GM12864 (cell line): ENCODE data around the gene LIPE.
"Not testable (repeated sequence)": the region's sequence is repeated elsewhere in the genome, so short reads cannot be mapped to it uniquely, and the experiment has no call there.

Experiments
- DNase-seq: peaks from one replicate; pipeline ENCODE4 v3.0.0-alpha.2; 2011; ENCODE audit warnings: low read depth
- H3K4me3 ChIP-seq: 2 replicates; pipeline ENCODE4 v1.5.1; 2011; ENCODE audit warnings: mild to moderate bottlenecking, low read depth, low read length, control low read depth
- TF ChIP-seq, protein P1 (sequence below): IDR thresholded peaks from 2 replicates; pipeline ENCODE4 v1.5.1; 2011; ENCODE audit warnings: low read depth, mild to moderate bottlenecking, moderate library complexity, low read length, control low read depth, inconsistent platforms; ENCODE audit errors: missing control alignments

The LIPE gene

DNA sequence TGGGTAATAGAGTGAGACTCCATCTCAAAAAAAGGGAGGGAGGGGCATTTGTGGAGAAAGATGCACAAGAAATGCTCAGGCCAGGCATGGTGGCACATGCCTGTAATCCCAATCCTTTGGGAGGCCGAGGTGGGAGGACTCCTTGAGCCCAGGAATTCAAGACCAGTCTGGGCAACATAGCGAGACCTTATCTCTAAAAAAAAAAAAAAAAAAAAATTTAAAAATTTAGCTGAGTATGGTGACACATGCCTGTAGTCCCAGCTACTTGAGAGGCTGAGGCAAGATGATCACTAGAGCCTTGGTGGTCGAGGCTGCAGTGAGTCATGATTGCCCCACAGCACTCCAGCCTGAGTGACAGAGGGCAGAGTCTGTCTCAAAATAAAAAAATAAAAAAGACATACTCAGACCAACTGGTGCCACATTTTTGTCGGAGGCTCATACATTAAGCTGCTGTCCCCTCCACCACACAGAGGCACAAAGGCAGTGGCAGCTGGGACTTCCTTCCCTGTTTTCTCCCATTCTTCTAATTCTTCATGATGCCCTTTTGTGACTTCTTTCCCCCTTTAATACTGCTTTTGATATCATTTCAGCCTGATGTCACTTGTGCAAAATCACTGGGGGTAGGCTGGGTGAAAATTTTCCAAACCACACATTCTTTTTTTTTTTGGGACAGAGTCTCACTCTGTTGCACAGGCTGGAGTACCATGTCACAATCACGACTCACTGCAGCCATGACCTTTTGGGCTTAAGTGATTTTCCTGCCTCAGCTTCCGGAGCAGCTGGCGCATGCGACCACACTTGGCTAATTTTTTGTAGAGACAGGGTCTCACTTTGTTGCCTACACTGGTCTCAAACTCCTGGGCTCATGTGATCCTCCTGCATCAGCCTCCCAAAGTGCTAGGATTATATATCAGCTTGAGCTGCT is 42.4 kb upstream of the LIPE start:
- no peak for DNase-seq
- H3K4me3 ChIP-seq: no peak overlapping the region
- TF ChIP-seq, protein P1, sequence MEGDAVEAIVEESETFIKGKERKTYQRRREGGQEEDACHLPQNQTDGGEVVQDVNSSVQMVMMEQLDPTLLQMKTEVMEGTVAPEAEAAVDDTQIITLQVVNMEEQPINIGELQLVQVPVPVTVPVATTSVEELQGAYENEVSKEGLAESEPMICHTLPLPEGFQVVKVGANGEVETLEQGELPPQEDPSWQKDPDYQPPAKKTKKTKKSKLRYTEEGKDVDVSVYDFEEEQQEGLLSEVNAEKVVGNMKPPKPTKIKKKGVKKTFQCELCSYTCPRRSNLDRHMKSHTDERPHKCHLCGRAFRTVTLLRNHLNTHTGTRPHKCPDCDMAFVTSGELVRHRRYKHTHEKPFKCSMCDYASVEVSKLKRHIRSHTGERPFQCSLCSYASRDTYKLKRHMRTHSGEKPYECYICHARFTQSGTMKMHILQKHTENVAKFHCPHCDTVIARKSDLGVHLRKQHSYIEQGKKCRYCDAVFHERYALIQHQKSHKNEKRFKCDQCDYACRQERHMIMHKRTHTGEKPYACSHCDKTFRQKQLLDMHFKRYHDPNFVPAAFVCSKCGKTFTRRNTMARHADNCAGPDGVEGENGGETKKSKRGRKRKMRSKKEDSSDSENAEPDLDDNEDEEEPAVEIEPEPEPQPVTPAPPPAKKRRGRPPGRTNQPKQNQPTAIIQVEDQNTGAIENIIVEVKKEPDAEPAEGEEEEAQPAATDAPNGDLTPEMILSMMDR: no peak

DNA sequence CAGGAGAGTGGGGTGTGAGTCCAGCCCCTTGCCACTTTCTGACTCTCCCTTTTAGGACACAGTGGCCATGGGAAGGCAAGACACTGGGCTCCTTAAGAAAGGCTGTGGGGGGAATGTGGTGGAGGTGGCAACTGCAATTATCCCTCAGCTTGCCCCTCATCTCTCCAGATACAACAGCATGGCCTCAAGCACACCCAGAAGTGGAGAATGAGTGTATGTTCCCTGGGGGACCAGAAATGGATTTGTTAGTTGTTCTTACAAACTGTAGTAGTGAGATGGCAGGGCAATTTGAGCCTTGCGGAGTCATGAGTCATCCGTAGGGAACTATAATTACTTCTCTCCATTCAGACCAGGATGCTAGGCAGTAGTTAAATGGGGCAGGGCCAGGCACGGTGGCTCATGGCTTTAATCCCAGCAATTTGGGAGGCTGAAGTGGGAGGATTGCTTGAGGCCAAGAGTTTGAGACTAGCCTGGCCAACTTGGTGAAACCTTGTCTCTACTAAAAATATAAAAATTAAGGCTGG is 41.1 kb upstream of the LIPE start:
- no peak overlapping the region for H3K4me3 ChIP-seq
- TF ChIP-seq, protein P1: no peak
- DNase-seq: no peak

DNA sequence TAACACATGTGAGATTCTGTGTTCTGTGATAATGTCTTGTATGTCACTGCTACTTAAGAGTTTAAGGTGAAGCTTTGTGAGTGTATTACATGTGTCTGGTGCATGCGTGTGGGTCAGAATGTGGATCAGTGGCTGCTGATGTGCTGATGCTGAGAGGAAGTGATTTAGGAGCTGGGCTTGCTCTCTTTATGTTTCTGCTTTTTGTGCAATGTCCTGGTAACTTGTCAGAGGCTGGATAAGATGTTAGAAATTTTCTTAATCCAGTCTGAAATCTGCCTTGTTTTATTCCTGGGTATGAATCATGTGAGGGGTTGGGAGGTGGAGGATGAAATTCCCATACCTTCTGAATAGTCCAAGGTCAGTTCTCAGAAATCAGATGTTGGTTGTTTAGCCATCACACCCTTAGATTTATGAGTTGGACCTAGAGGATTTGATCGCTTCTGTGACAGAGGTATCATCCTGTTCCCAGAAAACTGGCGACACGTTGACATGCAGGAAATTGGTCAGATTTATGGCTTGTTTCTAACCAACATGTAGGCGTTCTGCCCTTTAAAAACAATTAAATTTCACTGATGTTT is 40.1 kb upstream of the LIPE start:
- H3K4me3 ChIP-seq: no peak overlapping the region
- TF ChIP-seq, protein P1: no peak
- DNase-seq: no peak

DNA sequence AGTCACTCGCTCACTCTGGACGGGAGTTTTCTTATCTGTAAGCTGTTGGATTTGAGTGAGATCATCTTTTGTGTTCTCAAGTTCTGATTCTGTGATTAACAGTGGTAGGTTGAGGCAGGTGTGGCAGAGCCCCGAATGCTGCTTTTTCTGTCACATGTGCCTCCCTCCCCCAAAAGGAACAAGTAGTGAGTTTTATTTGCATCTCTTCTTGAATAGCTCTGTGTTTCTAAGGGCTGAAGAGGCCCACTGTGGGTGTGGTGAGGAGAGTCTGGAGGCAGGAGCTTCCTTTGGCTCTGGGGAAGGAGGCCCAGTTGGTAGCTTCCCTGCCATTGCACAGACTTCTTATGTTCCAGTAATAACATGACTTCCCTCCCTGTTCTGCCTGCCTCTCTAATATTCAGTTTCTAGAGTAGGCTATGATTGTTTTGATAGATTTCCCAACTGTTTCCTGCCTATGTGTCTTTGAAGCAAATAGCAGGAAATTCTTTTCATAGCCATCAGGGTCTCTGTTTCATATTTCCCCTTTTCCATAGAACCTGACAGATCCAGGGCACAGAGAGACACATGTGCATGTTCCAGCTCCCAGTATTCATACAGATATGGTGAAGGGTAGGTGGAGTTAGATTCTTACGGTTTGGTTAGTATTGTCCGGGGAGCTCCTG is 39.5 kb upstream of the LIPE start:
- TF ChIP-seq, protein P1: no peak
- DNase-seq: no peak
- no peak overlapping the region for H3K4me3 ChIP-seq

DNA sequence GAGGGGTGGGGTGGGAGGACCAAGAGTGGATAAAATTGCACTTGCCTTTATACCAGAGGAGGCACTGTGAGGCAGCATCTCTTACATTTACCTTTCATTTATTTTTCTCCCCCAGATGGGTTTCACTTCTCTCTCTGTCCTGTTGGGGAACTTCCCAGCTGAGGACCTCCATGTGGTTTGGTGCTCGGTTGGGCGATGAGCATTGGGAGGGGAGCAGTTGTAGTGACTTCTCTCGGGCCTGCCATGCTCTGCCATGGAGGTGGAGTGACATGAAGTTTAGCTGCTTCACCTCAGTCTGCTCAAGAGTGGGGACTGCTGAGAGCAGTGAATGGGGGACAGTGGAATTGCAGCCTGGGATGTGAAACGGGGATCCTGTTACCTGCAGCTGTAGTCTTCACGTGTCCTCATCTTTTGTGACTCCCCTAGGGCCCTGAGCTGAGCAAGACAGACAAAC is 38.7 kb upstream of the LIPE start:
- TF ChIP-seq, protein P1: peak; percentile 50
- H3K4me3 ChIP-seq: no peak overlapping the region; the same call in 1 of the 2 replicates
- peak; percentile 74 for DNase-seq

DNA sequence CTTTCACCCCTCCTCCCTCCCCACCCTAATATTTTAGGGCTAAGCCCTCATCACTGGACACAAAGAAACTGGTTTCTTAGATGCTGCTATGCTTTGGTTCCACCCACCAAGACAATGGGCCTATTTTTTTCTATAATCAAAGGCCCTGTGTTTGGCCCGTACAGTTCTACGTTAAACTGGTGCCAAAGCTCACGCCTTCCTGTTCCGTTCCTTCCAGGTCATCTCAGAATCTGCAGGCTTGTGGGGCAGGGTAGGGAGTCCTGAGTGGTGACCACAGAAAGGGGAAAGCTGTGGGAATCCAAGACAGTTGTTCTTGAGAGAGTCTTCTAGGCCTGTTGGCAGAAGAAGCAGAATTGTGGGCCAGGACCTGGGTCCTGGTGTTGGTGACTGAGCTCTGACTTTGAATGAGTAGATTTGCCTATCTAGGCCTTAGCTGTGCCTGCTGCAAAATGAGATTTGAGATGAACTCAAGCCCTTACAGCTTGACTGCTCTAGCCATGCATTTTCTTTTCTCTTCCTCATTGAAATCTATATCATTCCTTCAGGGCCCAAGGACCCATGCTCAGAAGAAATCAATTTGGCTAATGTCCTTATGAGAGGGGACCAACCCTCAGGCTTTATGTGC is 34.6 kb upstream of the LIPE start:
- H3K4me3 ChIP-seq: no peak overlapping the region
- no peak for DNase-seq
- TF ChIP-seq, protein P1: no peak

DNA sequence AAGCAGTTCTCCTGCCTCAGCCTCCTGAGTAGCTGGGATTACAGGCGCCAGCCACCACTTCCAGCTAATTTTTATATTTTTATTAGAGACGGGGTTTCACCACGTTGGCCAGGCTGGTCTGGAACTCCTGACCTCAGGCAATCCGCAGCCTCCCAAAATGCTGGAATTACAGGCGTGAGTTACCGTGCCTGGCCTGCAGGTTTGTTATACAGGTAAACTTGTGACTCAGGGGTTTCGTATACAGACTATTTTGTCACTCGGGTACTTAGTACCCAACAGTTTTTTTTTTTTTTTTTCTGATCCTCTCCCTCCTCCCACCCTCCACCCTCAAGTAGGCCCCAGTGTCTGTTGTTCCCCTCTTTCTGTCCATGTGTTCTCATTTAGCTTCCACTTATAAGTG is 34.0 kb upstream of the LIPE start:
- not testable (repeated sequence) for DNase-seq

More for the DNA sequence above, 34.0 kb upstream of the LIPE start:
- H3K4me3 ChIP-seq: not testable (repeated sequence)
